Measurements from ENCODE around the gene AGFG2. TPM values are rescaled to one million over a fixed set of nuclear protein-coding genes. Genes with fewer than 3 reads are reported as not detected.
A peak's percentile ranks its signal among the peaks of the same experiment; 100 is the strongest.
"Not testable (repeated sequence)": the region's sequence is repeated elsewhere in the genome, so short reads cannot be mapped to it uniquely, and the experiment has no call there.

Gene AGFG2
- polyA plus RNA-seq, 2 of the 4 experiments (the other 2 are of a cell fraction): 16.0 to 31.8 TPM

DNA sequence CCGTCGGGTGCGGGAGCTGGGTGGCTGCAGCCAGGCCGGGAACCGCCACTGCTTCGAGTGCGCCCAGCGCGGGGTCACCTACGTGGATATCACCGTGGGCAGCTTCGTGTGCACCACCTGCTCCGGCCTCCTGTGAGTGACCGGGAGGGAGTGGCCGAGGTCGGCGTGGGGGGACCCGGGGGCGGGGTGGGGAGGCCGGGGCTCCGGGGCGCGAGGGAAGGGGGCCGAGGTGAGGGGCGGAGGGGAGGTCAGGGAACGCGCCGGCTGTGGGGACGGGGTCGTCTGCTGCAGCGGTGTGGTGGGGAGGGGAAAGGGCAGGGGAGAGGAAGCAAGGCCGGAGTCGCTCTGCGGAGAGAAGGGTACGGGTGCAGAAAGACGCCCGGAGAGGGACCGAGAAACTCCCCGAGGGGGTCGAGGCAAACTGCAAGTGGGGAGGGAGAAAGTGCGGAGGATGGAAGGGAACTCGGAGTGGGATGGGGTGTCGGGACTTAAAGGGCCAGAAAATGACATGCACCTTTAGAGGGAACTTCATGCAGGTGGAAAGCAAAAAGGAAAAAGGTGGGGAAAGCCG, 518 bp downstream of the AGFG2 start:
- 3% methylated on average over 25 of the region's 44 CpGs for WGBS (ENCODE audit: missing lambda C conversion rate)
- ChIA-PET CTCF (interaction anchor here (0.6 to 19.2 kb wide), 4 partner anchors 21 to 768 kb away, joined by 3 to 316 read pairs (median 12); partner anchors contain the start of gene NYAP1), POLR2A (interaction anchor here (0.6 to 2.2 kb wide), 3 partner anchors 20 to 111 kb away, joined by 3 to 13 read pairs (median 7); partner anchors contain the start of genes FBXO24, LRCH4 and ZCWPW1)
- FAIRE-seq (no peak), DNase-seq (ENCODE audit: low read depth in 1 of 2, low spot score in 1 of 2) (no peak), ATAC-seq (peak; percentile 1 to 7; a peak in 4 of 6 replicates)
- Histone ChIP-seq H3K9me3 (no peaks in the 10 kb centered on the region), H3K27ac (peak overlapping the region; percentile 71 to 88), H3K4me2 (peak overlapping the region; percentile 98), H3K4me1 (peaks cover 45% of the 10 kb centered on the region), H3K4me3 (peak overlapping the region; percentile 68)
- TF ChIP-seq RNF2 (IDR thresholded peaks at IDR 0.05; ENCODE audit: borderline replicate concordance, low read depth) (no peak), EHMT2 (IDR thresholded peaks at IDR 0.05; ENCODE audit: low read depth) (no peak), HEYL (CRISPR knock-in tag; IDR thresholded peaks at IDR 0.05) (no peak), CHD4 (IDR thresholded peaks at IDR 0.05; ENCODE audit: borderline replicate concordance) (no peak), ZFP36 (IDR thresholded peaks at IDR 0.05; ENCODE audit: borderline replicate concordance, partially characterized antibody) (no peak), SMC3 (IDR thresholded peaks at IDR 0.05) (no peak), POLR2AphosphoS2 (conservative IDR thresholded peaks at IDR 0.05; ENCODE audit: low read length) (no peak), EHF (CRISPR knock-in tag; IDR thresholded peaks at IDR 0.05) (no peak), FOSB (CRISPR knock-in tag; IDR thresholded peaks at IDR 0.05) (no peak), HDAC2 (IDR thresholded peaks at IDR 0.05) (no peak)
- TF ChIP-seq, protein P1, sequence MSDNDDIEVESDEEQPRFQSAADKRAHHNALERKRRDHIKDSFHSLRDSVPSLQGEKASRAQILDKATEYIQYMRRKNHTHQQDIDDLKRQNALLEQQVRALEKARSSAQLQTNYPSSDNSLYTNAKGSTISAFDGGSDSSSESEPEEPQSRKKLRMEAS (IDR thresholded peaks at IDR 0.05): no peak

DNA sequence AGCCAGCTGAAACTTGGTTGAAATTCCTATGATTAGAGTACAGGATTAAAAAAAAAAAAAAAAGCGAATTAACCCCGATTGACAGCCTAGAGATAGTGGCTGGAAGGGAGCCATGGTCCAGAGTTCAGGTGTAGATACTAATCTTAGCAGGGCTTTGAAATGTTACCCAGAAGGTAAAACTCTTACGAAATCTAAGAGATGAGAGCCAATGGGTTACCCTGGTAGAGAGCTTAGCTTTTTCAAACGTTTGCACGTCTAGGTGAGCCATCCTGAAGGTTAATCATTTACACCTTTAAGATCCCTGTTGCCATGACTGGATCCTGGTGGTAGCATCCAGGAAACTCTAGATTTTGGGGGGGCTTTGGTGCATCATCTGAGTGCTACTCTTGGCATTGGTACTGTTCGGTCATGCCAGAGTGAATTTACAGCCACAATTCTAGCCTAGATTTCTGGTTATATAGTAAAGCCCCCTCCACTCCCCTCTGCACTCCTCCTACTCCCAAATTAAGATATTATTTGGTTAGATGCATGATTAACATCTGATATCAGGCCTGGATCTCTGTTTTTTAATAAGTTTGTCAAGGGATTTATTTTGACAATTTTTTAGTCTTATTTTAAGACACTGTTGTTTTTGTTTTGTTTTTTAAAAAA, 1.2 kb downstream of the AGFG2 start:
- WGBS (ENCODE audit: missing lambda C conversion rate): 27% methylated on average over 6 of the region's 6 CpGs
- peak overlapping the region; percentile 71 to 88 for H3K27ac ChIP-seq
- H3K4me1 ChIP-seq: peaks cover 52% of the 10 kb centered on the region
- TF ChIP-seq MYC (IDR thresholded peaks at IDR 0.05; ENCODE audit: borderline replicate concordance, low read length): no peak
- no peak for TF ChIP-seq NR3C1 (IDR thresholded peaks at IDR 0.05)
- no peak for TF ChIP-seq ZFP36 (IDR thresholded peaks at IDR 0.05; ENCODE audit: borderline replicate concordance, partially characterized antibody)
- TF ChIP-seq CEBPB (IDR thresholded peaks at IDR 0.05): no peak
- no peak for TF ChIP-seq RCOR1 (IDR thresholded peaks at IDR 0.05; ENCODE audit: low read depth, low read length)
- no peak for TF ChIP-seq ZC3H11A (IDR thresholded peaks at IDR 0.05)
- no peak for TF ChIP-seq HDAC2 (IDR thresholded peaks at IDR 0.05)
- TF ChIP-seq SREBF2 (IDR thresholded peaks at IDR 0.05): no peak
- TF ChIP-seq, protein P2, sequence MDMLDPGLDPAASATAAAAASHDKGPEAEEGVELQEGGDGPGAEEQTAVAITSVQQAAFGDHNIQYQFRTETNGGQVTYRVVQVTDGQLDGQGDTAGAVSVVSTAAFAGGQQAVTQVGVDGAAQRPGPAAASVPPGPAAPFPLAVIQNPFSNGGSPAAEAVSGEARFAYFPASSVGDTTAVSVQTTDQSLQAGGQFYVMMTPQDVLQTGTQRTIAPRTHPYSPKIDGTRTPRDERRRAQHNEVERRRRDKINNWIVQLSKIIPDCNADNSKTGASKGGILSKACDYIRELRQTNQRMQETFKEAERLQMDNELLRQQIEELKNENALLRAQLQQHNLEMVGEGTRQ (IDR thresholded peaks at IDR 0.05): no peak
- TF ChIP-seq EHF (CRISPR knock-in tag; IDR thresholded peaks at IDR 0.05): no peak
- TF ChIP-seq, protein P3, sequence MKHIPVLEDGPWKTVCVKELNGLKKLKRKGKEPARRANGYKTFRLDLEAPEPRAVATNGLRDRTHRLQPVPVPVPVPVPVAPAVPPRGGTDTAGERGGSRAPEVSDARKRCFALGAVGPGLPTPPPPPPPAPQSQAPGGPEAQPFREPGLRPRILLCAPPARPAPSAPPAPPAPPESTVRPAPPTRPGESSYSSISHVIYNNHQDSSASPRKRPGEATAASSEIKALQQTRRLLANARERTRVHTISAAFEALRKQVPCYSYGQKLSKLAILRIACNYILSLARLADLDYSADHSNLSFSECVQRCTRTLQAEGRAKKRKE (CRISPR knock-in tag; IDR thresholded peaks at IDR 0.05; ENCODE audit: low read depth): no peak
- no peak for TF ChIP-seq POLR2AphosphoS2 (conservative IDR thresholded peaks at IDR 0.05; ENCODE audit: low read length)
- TF ChIP-seq, protein P4, sequence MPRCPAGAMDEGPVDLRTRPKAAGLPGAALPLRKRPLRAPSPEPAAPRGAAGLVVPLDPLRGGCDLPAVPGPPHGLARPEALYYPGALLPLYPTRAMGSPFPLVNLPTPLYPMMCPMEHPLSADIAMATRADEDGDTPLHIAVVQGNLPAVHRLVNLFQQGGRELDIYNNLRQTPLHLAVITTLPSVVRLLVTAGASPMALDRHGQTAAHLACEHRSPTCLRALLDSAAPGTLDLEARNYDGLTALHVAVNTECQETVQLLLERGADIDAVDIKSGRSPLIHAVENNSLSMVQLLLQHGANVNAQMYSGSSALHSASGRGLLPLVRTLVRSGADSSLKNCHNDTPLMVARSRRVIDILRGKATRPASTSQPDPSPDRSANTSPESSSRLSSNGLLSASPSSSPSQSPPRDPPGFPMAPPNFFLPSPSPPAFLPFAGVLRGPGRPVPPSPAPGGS (IDR thresholded peaks at IDR 0.05): no peak
- TF ChIP-seq RARB (CRISPR knock-in tag; IDR thresholded peaks at IDR 0.05): no peak
- TF ChIP-seq PHF8 (IDR thresholded peaks at IDR 0.05; ENCODE audit: borderline replicate concordance, low read depth): no peak
- no peak for TF ChIP-seq BHLHE40 (IDR thresholded peaks at IDR 0.05; ENCODE audit: low read depth, low read length)
- no peak for TF ChIP-seq HOXA7 (CRISPR knock-in tag; IDR thresholded peaks at IDR 0.05)
- TF ChIP-seq POLR2A (IDR thresholded peaks at IDR 0.05; ENCODE audit: low read length): no peak
- no peak for TF ChIP-seq RNF2 (IDR thresholded peaks at IDR 0.05; ENCODE audit: borderline replicate concordance, low read depth)
- no peak for TF ChIP-seq GATA3 (IDR thresholded peaks at IDR 0.05; ENCODE audit: borderline replicate concordance)
- H3K4me3 ChIP-seq: peak overlapping the region; percentile 68
- POLR2A ChIA-PET: interaction anchor here (1.7 kb wide), 1 partner anchor 112 kb away, joined by 7 read pairs; the partner anchor contains the start of gene ZCWPW1
- no peaks in the 10 kb centered on the region for H3K9me3 ChIP-seq
- peak overlapping the region; percentile 98 for H3K4me2 ChIP-seq
- CTCF ChIA-PET: interaction anchor here (0.6 to 19.2 kb wide), 3 partner anchors 20 to 57 kb away, joined by 7 to 316 read pairs (median 20); partner anchors contain the start of gene NYAP1
- FAIRE-seq (no peak), ATAC-seq (no peak), DNase-seq (ENCODE audit: low read depth in 1 of 2, low spot score in 1 of 2) (peak; percentile 33 to 55)

DNA sequence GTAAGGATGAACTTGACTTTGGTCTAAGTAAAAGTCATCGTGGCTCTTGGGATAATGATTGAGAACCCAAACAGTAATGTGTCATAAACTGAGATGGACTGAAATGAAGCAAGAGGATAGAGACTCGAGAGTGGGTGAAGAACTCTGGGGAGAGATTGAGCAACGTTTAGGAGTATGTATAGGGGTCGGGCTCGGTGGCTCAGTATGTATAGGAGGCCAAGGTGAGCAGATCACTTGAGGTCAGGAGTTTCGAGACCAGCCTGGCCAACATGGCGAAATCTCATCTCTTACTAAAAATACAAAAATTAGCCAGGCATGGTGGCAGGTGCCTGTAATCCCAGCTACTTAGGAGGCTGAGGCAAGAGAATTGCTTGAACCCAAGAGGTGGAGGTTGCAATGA, 2.3 kb downstream of the AGFG2 start:
- peaks cover 62% of the 10 kb centered on the region for H3K4me1 ChIP-seq
- CTCF ChIA-PET: interaction anchor here (1.3 to 19.2 kb wide), 4 partner anchors 19 to 72 kb away, joined by 3 to 316 read pairs (median 16); partner anchors contain the start of gene NYAP1
- ATAC-seq; DNase-seq (ENCODE audit: low read depth in 1 of 2, low spot score in 1 of 2); H3K9me3 ChIP-seq; H3K4me3 ChIP-seq; FAIRE-seq; POLR2A ChIA-PET: not testable (repeated sequence)
- WGBS (ENCODE audit: missing lambda C conversion rate): 87% methylated on average over 7 of the region's 7 CpGs
- 0 out of 3 replicates have a peak overlapping the region, but pooled peaks have one; percentile 5 for H3K4me2 ChIP-seq
- H3K27ac ChIP-seq: peak overlapping the region in 1 of 2 experiments; percentile 24; a peak in 3 of 6 replicates
